Measurements from ENCODE around the gene HOXD13.
A peak's percentile ranks its signal among the peaks of the same experiment; 100 is the strongest.

HOXD13 gene

DNA sequence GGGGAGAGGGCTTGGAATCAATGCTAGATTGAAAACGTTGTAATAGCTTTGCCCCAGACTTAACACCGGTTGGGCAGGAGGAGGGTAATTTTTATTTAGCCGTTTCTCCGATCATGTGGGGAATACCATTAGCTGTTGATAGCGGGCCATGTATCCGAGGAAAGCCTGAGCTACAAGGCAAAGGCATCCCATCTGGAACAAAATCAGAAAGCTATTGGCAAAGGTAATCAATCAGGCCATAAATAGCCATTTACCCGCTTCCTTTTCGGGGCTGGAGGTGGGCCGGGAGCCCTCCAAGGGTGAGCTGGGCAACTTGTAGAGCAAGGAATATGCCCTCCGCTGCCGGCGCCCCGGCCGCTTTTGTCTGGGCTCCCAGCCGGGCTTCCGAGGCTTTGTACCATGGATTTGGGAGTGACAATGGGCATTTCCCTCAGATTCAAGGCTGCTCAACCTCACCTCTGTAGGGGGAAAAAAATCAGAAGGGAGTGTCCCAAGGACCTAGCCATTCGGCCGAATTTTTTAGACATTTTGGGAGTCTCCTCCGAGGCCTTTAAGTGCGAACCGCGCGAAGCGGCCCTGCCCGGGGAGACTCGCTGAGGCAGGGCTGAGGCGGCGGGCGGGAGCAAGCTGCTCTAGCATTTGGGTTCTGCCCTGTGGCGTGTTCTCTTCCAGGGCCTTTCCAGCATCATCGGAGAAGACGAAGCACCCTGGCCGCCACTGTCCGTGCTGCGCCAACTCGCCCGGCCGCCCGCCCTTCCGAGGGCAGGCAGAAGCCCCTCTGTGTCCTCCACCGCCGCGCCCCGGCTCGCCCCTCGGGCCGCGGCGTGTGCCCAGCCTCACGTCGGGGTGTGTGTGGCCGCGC is 28.9 kb downstream of the HOXD13 start:
- DNase-seq (ENCODE audit: low spot score): no peak

DNA sequence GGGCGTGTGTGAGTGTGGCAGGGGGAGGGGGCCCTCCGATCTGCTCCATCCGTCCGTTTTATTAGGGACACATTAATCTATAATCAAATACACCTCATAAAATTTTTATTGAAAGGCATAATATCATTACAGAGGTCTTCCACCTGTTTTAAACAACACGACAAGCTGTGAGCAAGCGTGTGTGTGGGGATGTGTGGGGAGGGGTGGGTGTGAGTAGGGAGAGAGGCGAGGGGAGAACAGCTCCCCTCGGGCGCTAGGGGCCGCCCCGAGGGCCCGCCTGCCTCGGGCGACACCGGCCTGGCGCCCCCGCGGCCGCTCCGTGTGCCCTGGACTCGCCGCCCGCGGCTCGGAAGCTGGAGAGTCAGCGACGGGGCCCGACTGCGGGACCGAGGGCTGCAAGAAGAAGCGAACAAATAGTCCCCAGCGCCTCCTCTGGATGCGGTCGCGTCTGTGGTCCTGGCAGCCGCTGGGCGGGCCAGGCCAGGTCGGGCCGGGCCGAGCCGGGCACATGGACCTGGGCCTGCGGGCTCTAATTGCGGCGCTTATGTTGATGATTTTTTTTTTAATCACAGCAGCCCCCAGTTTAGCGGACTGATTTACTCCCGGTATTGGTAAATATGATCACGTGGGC is 29.6 kb downstream of the HOXD13 start:
- DNase-seq (ENCODE audit: low spot score): no peak

DNA sequence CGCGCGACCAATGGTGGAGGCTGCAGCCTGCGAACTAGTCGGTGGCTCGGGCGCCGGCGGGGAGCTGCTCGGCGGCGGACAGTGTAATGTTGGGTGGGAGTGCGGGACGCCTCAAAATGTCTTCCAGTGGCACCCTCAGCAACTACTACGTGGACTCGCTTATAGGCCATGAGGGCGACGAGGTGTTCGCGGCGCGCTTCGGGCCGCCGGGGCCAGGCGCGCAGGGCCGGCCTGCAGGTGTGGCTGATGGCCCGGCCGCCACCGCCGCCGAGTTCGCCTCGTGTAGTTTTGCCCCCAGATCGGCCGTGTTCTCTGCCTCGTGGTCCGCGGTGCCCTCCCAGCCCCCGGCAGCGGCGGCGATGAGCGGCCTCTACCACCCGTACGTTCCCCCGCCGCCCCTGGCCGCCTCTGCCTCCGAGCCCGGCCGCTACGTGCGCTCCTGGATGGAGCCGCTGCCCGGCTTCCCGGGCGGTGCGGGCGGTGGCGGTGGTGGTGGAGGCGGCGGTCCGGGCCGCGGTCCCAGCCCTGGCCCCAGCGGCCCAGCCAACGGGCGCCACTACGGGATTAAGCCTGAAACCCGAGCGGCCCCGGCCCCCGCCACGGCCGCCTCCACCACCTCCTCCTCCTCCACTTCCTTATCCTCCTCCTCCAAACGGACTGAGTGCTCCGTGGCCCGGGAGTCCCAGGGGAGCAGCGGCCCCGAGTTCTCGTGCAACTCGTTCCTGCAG is 30.3 kb downstream of the HOXD13 start, which contains the start of gene HOXD9:
Gene HOXD9, plus strand, starts transcription at position 37 of the 728 bp plus-strand sequence. Its CDS starts 50 bp downstream, at position 87.
- DNase-seq (ENCODE audit: low spot score): peak; percentile 75

DNA sequence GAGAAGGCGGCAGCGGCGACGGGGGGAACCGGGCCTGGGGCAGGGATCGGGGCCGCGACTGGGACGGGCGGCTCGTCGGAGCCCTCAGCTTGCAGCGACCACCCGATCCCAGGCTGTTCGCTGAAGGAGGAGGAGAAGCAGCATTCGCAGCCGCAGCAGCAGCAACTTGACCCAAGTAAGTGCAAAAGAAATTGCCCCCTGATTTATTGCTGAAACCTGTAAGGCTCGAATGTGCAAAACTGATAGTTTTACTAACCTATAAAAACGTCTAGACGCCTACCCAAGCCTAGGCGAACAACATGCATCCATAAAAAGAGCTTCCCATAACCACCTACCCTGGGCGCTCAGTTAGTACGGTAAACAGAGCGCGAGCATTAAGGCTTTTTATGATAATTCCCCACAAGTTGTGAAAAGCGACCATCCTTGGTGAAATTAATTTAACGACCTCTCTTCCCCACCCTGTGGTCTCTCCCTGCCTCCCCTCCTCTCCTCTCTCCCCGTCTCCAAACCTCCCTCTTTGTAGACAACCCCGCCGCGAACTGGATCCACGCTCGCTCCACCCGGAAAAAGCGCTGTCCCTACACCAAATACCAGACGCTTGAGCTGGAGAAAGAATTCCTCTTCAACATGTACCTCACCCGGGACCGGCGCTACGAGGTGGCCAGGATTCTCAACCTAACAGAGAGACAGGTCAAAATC is 31.0 kb downstream of the HOXD13 start:
- peak; percentile 10 for DNase-seq (ENCODE audit: low spot score)

DNA sequence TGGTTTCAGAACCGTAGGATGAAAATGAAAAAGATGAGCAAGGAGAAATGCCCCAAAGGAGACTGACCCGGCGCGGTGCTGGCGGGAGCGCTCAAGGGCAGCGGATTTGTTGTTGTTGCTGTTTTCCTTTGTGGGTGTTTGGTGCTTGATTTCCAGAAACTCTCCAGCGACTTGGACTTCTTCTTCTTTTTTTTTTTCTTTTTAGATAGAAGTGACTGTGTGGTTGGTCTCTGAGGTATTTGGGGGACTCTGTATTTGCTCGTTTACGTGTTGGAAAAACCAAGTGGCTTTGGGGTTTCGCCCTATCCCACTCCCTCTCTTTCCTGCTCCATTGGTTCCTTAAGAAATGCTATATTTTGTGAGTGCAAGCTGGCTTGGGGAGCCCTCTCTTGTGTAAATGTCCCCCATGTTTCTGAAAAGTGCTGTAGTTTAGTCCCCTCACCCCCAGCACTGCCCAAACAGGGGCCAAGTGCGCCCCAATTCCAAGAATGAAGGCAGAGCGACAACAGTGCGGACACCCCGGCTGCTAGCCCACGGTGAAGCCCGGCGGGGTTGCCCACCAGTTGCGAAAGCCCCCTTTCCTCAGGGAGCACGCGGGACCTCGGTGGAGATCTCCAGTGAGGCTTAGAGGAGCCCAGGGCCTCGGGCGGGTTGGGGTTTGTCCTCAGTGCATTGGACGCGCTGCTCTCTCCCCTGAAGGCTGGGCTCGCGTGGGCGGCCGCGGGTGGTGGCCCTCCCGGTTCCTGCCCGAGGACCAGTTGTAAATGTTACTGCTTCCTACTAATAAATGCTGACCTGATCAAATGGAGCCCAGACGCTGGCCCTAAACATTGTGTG is 31.8 kb downstream of the HOXD13 start:
- peak; percentile 3 for DNase-seq (ENCODE audit: low spot score)

DNA sequence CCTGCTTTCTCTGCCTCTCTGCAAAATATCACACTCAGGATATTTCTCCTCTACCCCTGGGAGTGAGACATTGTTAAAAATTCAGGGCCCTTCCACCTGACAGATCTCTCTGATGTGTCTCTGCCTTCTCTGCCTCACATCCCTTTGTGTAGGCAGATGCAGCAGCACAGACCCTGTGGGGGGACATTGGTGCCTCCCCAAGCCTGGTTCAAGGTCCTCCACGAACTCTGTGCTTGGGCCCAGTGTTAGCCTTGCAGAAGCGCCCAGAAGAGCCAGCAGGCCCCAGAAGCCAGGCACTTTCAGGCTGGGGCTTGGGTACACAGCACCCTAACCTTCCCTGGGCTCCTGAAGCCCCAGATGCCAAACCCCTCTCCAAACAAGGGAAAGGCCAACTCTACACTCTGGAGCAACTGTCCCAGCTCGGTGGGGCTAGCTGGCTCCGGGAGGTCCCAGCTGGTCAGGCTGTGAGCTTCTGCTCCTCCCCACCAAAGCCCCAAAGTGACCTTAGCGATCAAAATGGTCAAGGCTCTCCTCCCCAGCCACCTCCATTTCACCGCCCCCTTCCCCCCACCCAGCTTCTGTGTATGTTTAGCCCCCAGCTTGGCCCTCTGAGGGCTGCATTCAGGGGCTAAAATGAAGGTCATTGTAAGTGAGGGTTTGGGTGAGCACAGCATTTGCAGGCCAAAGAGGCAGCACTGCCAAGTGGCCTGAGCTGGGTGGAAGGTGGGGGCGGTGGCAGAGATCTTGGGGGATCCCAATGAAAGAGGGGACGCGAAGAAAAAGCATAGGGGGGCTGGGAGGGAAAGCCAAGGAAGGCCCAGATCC is 32.6 kb downstream of the HOXD13 start:
- DNase-seq (ENCODE audit: low spot score): no peak

DNA sequence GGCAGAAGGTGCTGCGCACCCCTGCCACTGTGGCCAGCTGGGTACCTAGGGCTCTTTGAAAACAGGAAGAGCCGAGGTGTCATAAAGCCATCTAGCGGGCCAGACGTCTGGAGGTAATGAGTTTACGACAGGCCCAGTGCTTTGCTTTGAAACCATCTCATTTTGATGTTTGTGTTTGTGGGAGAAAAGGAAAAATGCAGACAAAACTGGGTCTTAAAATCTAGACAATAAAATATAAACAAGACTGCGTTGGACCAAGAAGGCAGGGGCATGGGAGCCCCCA is 33.2 kb downstream of the HOXD13 start:
- no peak for DNase-seq (ENCODE audit: low spot score)

DNA sequence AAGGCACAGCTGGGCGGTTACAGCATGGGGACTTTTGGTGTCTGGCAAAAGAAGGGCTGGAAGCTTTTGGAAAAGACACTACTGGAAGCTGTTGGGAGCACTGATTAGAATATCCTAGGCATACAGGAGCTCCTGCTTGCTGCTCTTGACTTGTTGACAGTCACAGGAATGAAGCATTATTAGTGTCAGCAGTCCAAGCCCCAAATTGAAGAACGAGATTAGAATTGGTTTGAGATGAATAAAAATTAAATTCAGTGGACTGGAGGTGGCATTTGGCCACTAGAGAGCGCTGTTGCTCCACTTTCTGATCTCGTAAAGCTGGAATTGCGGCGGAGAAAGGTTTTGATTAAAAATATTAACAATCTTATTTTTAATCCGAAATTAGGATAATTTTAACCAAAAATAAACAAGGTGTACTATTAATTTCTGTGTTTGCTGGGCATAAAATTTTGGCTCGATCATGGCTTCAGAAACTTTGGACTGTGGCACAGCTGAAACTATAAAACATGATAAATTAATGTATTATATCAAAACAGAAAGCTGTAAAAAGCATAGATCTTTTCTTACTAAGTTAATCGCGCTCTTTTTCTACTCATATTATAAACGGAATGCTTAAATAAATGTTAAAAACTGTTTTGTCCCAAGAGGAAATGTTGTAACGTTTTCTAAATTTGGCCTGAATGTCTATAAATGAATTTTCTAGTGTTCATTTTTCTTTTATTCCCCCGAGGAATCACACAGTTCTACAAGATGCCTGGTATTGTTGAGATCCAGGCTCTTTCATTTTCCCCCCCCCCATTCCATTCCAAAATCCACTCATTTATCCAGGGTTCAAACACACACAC is 34.6 kb downstream of the HOXD13 start:
- DNase-seq (ENCODE audit: low spot score): peak; percentile 69

DNA sequence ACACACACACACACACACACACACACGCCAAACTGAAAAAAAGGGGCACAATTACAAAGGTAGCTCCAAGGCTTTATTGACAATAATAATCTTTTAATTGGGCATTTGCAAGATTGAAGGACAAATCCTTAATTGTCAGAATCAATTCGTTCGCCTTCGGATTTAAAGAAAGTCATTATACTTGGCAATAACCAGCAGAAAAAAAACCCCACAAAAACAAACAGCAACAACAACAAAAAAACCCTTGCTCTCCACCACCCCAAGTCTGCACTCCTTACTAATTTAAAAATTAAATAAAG is 35.2 kb downstream of the HOXD13 start:
- DNase-seq (ENCODE audit: low spot score): no peak

DNA sequence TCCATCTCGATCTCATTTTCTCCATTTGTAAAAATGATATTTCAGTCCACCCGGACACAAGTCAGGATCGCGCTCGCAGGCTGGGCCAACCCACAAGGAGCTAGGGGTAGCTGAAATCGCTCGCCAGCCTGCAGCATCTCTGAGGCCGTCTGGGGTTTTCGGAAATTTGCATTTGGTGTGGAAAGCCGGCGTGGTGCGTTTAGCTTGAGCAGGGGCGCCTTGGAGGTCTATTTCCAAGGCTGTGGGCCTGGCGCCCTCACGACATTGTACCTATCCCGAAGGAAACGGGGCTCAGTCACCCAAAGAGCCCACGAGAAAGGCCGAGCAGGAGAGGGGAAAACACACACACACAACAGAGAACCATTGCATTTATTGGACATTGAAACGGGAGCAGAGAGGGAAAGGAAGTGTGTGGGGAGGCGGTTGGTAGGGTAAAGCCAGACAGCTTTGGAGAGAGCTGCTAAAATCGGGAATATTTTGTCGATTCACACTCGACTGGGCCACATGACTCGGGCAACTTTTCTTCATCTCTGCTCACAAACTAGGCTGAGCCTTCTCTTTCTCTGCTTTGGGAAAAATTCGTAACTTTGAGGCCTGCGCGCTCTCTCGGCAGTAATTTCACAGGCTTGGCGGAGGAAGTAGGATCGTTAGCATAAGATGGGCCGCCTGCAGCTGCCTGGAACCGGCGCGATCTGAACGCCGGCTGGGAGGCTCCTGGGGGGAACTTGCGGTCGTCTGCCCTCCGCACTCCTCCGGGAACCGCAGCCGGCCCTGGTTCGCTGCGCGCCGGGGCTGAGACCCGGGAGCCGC is 35.9 kb downstream of the HOXD13 start:
- no peak for DNase-seq (ENCODE audit: low spot score)

DNA sequence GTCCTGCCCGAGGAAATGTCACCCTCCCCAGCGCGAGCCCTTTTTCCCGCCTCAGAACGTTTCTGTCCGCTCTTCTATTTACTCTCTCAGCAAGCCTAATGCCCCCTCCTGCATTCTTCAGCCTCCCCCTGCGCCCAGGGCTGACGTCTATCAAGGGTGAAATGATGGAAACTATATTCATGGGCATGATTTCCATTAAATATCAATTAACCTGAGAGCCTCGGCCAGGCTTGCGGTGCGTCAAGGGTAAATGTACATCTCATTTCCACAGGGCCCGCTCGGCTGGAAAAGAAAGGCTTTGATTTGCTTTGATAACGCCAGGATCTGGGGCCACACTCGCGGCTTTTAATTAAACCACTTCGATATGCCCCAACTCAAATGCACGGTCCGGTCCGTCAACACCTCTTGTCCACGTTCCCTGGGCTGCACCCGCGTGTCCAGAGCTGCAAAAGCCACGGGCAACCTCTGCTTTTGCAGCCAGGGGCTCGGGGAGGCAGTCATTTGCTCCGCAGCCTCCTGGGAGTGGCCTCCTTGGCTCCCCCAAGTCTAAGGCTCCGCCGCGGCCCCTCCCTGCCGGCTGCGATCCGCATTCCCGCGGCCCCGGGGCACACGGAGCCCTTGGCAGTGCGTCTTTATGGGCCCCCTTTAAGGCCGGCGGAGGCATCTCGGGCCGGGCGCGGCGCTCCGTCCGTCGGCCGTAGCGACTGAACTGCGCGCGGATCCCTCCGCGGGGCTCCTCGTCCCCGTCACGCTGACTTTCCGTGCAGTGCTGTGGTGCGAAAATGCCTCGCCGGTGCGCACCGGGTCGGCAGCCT is 36.7 kb downstream of the HOXD13 start, which contains the start of gene HOXD8:
Gene HOXD8, plus strand, starts transcription at position 724 of the 815 bp plus-strand sequence. CDS start 662 bp downstream, outside the sequence.
- peak; percentile 79 for DNase-seq (ENCODE audit: low spot score)

DNA sequence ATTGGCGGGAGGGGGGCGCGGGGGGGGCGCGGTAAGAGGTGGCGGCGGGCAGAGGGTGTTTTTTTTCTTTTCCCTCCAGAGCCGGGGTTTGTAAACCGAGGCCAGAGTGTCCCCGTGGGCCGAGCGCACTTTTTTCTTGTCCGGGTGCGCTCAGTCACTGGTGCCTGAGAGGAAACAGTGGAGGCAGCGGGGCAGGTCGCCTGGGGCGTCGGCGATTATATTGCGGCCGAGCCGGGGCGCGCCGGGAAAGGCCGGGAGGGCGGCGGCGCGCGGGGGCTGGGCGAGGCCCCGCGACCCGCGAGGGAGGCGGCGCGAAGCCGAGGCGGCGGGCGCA is 37.3 kb downstream of the HOXD13 start:
- peak; percentile 29 for DNase-seq (ENCODE audit: low spot score)

DNA sequence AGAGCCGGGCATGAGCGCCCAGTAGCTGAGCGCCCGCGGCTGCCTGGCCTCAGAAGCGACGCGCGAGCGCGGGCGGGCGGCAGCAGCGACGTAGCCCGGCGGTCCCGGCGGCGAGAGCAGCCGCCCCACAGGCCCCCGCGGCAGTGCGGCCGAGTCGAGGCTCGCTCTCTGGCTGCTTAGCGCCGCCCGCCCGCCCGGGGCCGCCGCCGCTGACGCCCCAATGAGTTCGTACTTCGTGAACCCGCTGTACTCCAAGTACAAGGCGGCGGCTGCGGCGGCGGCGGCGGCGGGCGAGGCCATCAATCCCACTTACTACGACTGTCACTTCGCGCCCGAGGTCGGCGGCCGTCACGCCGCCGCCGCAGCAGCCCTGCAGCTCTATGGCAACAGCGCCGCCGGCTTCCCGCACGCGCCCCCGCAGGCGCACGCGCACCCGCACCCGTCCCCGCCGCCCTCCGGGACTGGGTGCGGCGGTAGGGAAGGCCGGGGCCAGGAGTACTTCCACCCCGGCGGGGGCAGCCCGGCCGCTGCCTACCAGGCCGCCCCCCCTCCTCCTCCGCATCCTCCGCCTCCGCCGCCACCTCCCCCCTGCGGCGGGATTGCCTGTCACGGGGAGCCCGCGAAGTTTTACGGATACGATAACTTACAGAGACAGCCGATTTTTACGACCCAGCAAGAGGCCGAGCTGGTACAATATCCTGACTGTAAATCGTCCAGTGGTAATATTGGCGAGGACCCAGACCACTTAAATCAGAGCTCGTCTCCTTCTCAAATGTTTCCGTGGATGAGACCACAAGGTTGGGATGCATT is 37.8 kb downstream of the HOXD13 start:
- peak; percentile 48 for DNase-seq (ENCODE audit: low spot score)

DNA sequence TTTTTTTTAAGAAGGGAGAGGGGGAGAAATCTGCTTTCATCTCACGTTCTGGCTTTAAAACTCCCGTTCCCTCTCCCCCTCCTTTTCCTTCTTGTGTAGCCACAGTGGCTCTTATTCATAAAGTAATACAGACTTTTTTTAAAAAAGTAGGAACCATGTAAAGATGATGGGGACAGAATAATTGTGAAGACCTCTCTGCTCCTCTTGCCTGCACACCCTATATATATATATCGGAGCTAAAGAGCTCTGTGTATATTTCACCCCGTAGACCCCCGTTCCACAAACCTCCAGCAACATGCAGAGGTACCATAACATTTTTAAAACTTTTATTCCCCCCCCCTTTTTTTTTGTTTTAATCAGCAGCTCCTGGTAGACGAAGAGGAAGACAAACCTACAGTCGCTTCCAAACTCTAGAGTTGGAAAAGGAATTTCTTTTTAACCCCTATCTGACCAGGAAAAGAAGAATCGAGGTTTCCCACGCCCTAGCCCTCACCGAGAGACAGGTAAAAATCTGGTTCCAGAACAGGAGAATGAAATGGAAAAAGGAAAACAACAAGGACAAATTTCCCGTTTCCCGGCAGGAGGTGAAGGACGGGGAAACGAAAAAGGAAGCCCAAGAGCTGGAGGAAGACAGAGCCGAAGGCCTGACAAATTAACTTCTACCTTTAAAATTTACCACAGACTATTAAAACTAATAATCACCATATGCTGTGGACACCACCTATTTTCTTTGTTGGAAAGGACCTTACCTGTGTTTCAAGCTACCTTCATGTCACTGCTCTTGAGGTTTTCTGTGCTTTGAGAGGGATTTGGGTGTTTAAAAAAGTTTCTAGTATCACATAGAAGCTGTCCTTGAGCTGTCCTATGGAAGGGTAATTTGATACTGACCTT is 38.7 kb downstream of the HOXD13 start:
- DNase-seq (ENCODE audit: low spot score): peak; percentile 45

DNA sequence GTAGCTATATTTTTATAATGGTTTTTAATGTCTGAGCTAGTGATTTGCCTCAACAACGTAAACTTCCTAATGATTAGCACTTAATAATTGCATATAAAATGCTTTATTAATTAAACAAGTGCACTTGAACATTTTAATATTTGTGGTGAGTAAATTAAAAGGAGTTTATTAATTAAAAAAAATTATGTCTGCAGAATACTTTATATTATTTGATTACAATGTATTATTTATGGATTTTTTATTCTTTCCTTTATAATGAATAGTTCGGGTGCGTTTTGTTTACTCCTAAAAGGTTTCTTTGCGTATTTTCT is 39.3 kb downstream of the HOXD13 start:
- no peak for DNase-seq (ENCODE audit: low spot score)
